Loucy (cell line): ENCODE measurements around the gene KCNH1.

ENCODE experiments used
- EZH2phosphoT487 ChIP-seq: fragments of 200-600 bp; IDR thresholded peaks from 2 replicates; pipeline ENCODE4 v1.6.1; 2018; ENCODE audit warnings: antibody characterized with exemption, mild to moderate bottlenecking, moderate library complexity, borderline replicate concordance
- TF ChIP-seq, protein P1 (sequence below): fragments of 200-600 bp; sonication (generic); conservative IDR thresholded peaks from 2 replicates; pipeline ENCODE4 v1.5.1; 2014; ENCODE audit warnings: mild to moderate bottlenecking, antibody characterized with exemption, low read length

DNA sequence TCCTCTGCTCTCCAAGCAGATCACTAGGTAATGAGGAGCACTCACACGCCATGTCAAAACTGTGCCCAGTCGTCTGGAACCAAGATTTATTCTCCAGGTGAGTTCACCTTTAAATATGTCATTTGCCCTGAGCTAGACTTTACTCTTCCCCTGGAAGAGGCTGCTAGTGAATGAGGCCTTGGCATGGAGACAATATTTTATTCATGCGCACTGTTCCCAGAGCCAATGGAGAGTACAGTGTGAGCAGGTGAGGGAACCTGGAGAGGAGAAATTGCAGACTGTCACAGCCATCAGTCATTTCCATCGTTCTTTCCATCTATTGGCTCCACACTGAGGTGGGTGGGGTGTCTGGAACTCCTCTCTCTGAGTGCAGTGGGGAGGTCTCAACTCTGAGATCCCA, 333.6 kb downstream of the KCNH1 start:
- TF ChIP-seq, protein P1, sequence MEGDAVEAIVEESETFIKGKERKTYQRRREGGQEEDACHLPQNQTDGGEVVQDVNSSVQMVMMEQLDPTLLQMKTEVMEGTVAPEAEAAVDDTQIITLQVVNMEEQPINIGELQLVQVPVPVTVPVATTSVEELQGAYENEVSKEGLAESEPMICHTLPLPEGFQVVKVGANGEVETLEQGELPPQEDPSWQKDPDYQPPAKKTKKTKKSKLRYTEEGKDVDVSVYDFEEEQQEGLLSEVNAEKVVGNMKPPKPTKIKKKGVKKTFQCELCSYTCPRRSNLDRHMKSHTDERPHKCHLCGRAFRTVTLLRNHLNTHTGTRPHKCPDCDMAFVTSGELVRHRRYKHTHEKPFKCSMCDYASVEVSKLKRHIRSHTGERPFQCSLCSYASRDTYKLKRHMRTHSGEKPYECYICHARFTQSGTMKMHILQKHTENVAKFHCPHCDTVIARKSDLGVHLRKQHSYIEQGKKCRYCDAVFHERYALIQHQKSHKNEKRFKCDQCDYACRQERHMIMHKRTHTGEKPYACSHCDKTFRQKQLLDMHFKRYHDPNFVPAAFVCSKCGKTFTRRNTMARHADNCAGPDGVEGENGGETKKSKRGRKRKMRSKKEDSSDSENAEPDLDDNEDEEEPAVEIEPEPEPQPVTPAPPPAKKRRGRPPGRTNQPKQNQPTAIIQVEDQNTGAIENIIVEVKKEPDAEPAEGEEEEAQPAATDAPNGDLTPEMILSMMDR = no peak
- TF ChIP-seq EZH2phosphoT487 = no peak
